Ovary (tissue), 3 donors: ENCODE data around the gene ABCG2.

Experiments
- CTCF ChIP-seq, 3 donors: fragments of 450-650 bp in 2 of 3; fragments of 200-600 bp in 1 of 3; IDR thresholded peaks; one replicate each; pipeline versions ENCODE4 v1.5.1 to v1.8.0; 2016 to 2022; ENCODE audit warnings: antibody characterized with exemption in 3 of 3, mild to moderate bottlenecking in 1 of 3
- POLR2A ChIP-seq: fragments of 450-650 bp; IDR thresholded peaks from one replicate; pipeline ENCODE4 v1.6.1; 2017; ENCODE audit warnings: antibody characterized with exemption, mild to moderate bottlenecking, moderate library complexity
- donor health status: DM: no; HTN: no; CAD: no.

GRCh38 chr4:88163336-88163735 lies 4.9 kb upstream of the ABCG2 start:
- TF ChIP-seq CTCF (IDR thresholded peaks at IDR 0.05): no peak
- no peak for TF ChIP-seq POLR2A
